ENCODE data around the gene NFIA.

Gene NFIA

DNA sequence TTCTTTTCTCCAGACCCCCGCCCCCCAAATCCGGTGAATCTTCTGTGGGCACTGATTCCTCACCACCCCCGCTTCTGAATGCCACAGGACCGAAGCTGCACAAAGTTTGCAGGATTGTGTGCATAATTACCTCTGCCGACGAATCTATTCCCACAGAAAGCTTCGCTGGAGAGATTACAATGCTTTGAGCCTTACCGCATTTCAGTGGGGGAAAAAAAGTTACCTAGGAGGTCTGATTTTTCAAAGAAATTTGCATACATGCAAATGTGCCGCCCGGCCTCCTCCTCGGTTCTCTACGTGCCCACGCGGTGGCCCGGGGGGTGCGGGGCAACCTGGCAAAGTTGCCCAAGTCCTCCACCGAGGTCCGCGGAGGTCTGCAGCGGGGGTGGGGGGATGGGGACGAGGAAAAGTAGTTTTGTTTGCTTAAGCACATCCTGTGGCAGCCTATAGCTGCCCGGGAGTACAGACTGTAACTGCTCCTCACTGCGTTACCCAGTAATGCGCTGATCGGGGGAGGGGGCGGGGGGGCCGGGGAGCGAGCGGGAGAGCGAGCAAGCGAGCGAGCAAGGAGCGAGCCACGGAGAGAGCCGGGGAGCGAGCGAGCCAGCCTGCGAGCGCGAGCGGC, 563 bp upstream of the NFIA start (continued):
- TF ChIP-seq, protein P1, sequence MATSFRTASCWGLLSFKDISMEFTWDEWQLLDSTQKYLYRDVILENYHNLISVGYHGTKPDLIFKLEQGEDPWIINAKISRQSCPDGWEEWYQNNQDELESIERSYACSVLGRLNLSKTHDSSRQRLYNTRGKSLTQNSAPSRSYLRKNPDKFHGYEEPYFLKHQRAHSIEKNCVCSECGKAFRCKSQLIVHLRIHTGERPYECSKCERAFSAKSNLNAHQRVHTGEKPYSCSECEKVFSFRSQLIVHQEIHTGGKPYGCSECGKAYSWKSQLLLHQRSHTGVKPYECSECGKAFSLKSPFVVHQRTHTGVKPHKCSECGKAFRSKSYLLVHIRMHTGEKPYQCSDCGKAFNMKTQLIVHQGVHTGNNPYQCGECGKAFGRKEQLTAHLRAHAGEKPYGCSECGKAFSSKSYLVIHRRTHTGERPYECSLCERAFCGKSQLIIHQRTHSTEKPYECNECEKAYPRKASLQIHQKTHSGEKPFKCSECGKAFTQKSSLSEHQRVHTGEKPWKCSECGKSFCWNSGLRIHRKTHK (tag by site-specific recombination; IDR thresholded peaks at IDR 0.05) = no peak
- no peak for TF ChIP-seq TRIM28 (IDR thresholded peaks at IDR 0.05; ENCODE audit: borderline replicate concordance, low read length)
- no peak for TF ChIP-seq ZNF747 (tag by site-specific recombination; IDR thresholded peaks at IDR 0.05)
- no peak for TF ChIP-seq ZNF114 (tag by site-specific recombination; IDR thresholded peaks at IDR 0.05)
- no peak for TF ChIP-seq ZNF433 (tag by site-specific recombination; IDR thresholded peaks at IDR 0.05; ENCODE audit: low read depth)
- TF ChIP-seq ZNF248 (tag by site-specific recombination; IDR thresholded peaks at IDR 0.05) = no peak
- TF ChIP-seq ZIC2 (tag by site-specific recombination; IDR thresholded peaks at IDR 0.05) = no peak
- peak; percentile 74; the same call in 1 of the 2 replicates for TF ChIP-seq GFI1B (tag by site-specific recombination; IDR thresholded peaks at IDR 0.05)
- TF ChIP-seq, protein P2, sequence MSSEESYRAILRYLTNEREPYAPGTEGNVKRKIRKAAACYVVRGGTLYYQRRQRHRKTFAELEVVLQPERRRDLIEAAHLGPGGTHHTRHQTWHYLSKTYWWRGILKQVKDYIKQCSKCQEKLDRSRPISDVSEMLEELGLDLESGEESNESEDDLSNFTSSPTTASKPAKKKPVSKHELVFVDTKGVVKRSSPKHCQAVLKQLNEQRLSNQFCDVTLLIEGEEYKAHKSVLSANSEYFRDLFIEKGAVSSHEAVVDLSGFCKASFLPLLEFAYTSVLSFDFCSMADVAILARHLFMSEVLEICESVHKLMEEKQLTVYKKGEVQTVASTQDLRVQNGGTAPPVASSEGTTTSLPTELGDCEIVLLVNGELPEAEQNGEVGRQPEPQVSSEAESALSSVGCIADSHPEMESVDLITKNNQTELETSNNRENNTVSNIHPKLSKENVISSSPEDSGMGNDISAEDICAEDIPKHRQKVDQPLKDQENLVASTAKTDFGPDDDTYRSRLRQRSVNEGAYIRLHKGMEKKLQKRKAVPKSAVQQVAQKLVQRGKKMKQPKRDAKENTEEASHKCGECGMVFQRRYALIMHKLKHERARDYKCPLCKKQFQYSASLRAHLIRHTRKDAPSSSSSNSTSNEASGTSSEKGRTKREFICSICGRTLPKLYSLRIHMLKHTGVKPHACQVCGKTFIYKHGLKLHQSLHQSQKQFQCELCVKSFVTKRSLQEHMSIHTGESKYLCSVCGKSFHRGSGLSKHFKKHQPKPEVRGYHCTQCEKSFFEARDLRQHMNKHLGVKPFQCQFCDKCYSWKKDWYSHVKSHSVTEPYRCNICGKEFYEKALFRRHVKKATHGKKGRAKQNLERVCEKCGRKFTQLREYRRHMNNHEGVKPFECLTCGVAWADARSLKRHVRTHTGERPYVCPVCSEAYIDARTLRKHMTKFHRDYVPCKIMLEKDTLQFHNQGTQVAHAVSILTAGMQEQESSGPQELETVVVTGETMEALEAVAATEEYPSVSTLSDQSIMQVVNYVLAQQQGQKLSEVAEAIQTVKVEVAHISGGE (tag by site-specific recombination; conservative IDR thresholded peaks at IDR 0.05; ENCODE audit: low read depth) = 0 out of 2 replicates have a peak, but pooled peaks have one; percentile 32
- 0 out of 2 replicates have a peak, but pooled peaks have one; percentile 23 for TF ChIP-seq ZFP37 (tag by site-specific recombination; IDR thresholded peaks at IDR 0.05)
- TF ChIP-seq, protein P3, sequence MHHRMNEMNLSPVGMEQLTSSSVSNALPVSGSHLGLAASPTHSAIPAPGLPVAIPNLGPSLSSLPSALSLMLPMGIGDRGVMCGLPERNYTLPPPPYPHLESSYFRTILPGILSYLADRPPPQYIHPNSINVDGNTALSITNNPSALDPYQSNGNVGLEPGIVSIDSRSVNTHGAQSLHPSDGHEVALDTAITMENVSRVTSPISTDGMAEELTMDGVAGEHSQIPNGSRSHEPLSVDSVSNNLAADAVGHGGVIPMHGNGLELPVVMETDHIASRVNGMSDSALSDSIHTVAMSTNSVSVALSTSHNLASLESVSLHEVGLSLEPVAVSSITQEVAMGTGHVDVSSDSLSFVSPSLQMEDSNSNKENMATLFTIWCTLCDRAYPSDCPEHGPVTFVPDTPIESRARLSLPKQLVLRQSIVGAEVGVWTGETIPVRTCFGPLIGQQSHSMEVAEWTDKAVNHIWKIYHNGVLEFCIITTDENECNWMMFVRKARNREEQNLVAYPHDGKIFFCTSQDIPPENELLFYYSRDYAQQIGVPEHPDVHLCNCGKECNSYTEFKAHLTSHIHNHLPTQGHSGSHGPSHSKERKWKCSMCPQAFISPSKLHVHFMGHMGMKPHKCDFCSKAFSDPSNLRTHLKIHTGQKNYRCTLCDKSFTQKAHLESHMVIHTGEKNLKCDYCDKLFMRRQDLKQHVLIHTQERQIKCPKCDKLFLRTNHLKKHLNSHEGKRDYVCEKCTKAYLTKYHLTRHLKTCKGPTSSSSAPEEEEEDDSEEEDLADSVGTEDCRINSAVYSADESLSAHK (tag by site-specific recombination; IDR thresholded peaks at IDR 0.05) = peak; percentile 41
- TF ChIP-seq, protein P4, sequence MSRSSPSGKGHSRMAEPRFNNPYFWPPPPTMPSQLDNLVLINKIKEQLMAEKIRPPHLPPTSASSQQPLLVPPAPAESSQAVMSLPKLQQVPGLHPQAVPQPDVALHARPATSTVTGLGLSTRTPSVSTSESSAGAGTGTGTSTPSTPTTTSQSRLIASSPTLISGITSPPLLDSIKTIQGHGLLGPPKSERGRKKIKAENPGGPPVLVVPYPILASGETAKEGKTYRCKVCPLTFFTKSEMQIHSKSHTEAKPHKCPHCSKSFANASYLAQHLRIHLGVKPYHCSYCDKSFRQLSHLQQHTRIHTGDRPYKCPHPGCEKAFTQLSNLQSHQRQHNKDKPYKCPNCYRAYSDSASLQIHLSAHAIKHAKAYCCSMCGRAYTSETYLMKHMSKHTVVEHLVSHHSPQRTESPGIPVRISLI (tag by site-specific recombination; IDR thresholded peaks at IDR 0.05) = no peak
- TF ChIP-seq SALL2 (tag by site-specific recombination; IDR thresholded peaks at IDR 0.05; ENCODE audit: borderline replicate concordance) = no peak
- TF ChIP-seq ZBTB1 (tag by site-specific recombination; IDR thresholded peaks at IDR 0.05) = no peak
- TF ChIP-seq ZSCAN23 (tag by site-specific recombination; IDR thresholded peaks at IDR 0.05) = no peak
- TF ChIP-seq ZNF558 (tag by site-specific recombination; IDR thresholded peaks at IDR 0.05) = no peak
- TF ChIP-seq, protein P5, sequence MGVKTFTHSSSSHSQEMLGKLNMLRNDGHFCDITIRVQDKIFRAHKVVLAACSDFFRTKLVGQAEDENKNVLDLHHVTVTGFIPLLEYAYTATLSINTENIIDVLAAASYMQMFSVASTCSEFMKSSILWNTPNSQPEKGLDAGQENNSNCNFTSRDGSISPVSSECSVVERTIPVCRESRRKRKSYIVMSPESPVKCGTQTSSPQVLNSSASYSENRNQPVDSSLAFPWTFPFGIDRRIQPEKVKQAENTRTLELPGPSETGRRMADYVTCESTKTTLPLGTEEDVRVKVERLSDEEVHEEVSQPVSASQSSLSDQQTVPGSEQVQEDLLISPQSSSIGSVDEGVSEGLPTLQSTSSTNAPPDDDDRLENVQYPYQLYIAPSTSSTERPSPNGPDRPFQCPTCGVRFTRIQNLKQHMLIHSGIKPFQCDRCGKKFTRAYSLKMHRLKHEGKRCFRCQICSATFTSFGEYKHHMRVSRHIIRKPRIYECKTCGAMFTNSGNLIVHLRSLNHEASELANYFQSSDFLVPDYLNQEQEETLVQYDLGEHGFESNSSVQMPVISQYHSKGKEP (tag by site-specific recombination; IDR thresholded peaks at IDR 0.05) = peak; percentile 13; the same call in 1 of the 2 replicates
- no peak for TF ChIP-seq ZNF677 (tag by site-specific recombination; IDR thresholded peaks at IDR 0.05)
- TF ChIP-seq ZNF16 (tag by site-specific recombination; IDR thresholded peaks at IDR 0.05; ENCODE audit: low read depth) = no peak
- TF ChIP-seq ZFHX2 (tag by site-specific recombination; conservative IDR thresholded peaks at IDR 0.05) = peak; percentile 87
- TF ChIP-seq ZNF169 (tag by site-specific recombination; IDR thresholded peaks at IDR 0.05) = no peak

All from HEK293 (cell line).